DMS153 (cell line): Measurements from ENCODE around the gene IMMT.
"Not testable (repeated sequence)": the region's sequence is repeated elsewhere in the genome, so short reads cannot be mapped to it uniquely, and the experiment has no call there.

Source experiments
- DNase-seq: peaks from one replicate; lab custom pipeline; 2025; lab: John Stamatoyannopoulos, UW

IMMT gene

DNA sequence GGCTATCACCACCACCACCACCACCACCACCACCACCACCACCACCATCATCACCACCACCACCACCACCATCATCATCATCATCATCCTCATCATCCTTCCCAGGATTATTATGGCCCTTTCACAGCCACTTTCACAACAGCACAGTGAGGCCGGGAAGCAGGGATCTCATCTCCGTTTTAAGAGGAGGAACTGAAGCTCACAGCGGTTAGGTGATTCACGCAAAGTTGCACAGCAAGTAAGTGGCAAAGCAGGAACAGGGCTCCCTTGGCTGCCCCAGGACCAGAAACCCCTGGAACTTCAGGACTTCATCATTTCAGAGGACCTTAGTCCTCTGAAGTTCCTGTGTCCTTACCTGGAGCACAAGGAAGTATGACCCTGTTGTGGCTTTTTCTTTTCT lies 30.8 kb upstream of the IMMT start:
- DNase-seq, result no peak

DNA sequence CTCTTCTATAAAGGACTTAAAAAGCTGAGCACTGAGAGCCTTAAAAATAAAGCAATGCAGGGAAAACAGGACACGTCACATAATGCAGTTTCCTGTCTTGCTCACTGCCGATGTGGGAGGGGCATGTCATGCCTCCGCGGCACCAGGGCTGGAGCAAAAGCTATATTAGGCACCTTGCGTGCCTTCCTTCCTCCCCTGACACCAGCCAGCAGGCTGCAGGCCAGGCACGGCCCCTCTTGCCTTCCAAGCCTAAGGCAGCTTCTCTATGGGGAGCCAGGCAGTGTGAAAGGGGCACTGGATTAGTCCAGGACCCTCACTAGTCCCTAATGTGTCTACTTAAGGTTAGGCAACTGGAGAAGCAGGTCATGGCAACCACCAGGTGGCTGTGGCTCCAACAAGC lies 30.3 kb upstream of the IMMT start:
- DNase-seq, result no peak

DNA sequence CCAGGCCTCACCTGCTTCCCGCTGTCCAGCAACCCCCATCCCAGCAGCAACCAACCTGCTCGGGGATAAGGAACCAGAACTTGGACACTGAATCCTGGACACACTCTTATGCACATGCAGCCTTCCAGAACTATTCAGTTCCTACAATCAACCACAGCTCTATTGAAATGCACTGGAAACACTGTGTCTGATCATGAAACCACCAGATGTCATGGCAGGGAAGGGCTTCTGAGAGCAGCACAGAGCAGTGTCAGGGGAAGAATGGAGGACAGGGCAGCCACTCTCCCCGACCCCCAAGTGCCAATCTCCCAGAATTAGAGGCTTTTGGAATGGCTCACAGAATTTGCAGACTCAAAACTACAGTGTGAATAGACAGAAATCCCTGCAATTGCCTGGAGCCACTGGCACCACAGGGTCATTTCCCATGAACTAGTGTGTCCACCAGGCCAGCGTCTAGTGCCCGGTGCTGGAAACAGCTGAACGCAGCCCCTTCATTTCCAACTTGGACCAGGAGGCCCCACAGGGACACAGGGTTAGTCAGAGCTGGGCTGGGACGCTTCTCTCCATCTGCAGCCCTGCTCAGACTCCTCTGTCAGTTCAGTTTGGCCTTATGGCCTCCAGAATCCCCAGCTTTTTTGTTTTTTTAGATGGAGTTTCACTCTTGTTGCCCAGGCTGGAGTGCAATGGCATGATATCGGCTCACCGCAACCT lies 29.5 kb upstream of the IMMT start:
- no peak for DNase-seq

DNA sequence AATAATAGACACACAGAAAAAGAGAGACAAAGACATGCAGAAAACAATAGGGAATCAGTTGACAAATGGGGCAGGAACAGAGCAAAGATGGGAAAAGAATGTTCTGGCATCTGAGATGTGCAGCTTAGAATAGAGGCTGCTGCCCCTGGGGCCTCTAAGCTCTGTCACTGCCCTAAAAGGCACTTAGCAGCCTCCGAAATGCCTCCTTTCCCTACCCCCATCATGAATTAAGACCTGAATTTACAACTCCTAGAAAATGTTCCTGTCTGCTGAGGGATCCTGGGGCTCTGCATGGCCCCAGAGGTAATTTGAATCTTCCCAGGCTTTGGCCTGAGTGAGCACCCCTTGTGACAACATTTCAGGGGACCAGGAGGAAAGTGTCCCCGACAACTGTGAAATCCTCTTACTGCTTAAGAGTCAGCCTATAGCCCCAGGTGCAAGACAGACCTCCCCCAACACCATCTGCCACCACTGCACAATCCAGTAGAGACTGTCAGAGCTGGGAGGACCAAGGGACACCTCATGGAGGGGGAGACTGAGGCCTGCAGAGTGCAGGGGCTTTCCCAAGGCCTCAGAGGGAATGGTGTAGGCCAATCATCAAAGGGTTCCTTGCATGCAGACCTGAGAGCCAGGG lies 28.8 kb upstream of the IMMT start:
- DNase-seq, result no peak

DNA sequence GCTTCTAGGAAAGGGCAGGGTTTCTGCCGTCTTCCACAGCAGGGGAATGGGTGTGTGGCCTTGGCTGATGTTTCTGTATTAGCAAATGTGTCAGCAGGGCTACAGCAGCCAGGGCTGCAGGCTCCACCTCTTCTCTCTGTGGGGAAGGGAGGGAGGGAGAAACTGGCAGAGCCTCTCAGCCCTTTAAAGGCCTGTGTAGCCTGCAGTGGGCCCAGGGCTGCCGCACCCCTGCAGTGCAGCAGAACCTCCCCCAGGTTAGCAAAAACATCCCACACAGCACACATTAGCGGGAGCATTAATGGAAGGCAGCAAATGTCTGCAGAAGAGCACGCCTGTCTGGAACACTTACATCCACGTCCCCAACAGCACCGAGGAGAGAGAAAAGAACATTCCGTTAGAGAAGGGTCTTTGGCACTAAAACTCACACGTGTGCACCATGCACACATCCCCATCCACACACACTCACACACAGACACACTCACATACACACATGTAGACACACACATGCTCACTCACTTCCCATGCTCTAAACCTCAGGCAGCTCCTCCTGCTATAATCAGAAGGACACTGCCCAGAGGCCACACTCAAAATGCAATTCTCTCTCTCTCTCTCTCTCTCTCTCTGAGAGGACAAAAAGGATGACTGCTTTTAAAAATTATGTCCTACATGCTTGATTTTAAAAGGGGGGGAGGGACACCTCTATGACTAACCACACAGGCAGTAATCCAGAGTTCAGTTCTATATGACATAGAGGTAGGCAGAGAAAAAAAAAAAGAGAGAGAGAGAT lies 28.1 kb upstream of the IMMT start:
- no peak for DNase-seq

DNA sequence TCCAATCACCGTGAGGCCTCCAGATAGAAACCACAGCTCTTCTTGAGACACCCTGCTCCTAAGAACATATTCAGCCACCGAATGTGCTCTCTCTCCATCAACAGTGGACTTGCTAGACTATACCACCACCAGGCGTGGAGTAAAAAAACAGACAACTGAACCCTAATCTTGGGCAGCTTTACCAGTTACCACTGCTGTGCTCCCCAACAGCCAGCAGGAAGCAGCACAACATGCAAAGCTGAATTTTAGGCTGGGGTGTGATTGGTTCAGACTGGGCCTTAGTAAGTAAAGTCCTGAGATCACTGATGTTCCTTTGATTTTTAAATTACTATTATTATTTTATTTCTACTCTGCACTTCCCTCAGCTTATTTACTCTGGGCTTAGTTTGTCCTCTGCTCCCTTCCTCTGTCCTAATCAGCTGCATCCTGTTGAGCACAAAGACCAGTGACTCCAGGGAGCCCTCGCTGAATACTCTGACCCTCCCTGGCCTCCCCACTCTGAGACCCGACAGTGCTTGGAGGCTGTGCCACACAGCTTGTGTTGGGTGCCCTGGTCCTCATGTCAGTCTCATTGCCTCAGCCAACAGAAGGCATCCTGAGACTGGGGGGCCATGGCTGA lies 25.9 kb upstream of the IMMT start:
- no peak for DNase-seq

DNA sequence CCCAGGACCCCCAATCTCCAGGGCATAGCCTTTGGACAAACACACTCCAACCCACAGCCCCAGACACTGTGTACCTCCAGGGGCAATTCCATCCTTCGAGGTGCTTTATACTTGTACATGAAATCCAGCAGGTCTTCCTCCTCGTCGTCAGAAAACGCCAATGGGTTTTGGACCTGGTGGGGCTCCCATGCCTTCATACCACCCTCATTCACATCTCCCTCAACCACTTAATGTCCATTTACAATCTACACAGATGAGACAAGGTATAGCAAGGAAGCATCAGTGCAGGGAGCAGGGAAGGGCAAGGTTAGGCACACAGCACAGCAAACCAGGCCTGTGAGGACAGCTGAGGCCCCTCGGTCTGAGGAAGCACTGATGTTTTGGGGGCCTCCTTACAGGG lies 24.6 kb upstream of the IMMT start:
- DNase-seq, result no peak

DNA sequence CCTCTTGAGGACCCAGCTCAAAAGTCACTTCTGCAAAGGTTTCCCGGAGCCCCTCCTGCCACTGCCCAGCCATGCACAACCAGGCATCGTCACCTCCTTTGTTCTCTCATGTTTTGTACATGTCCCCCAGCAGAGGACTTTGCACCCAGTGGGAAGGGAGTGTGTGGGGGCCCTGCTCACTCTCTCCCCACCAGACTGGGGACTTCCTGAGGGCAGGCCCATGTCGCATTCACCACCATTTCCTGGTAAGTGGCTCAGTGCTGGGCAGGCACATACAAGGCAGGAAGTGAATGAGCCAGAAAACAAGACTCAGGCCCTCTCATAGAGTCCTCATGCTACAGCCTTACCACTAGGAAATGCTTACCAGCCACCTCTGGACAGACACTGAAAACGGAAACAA lies 22.9 kb upstream of the IMMT start:
- DNase-seq, result no peak

DNA sequence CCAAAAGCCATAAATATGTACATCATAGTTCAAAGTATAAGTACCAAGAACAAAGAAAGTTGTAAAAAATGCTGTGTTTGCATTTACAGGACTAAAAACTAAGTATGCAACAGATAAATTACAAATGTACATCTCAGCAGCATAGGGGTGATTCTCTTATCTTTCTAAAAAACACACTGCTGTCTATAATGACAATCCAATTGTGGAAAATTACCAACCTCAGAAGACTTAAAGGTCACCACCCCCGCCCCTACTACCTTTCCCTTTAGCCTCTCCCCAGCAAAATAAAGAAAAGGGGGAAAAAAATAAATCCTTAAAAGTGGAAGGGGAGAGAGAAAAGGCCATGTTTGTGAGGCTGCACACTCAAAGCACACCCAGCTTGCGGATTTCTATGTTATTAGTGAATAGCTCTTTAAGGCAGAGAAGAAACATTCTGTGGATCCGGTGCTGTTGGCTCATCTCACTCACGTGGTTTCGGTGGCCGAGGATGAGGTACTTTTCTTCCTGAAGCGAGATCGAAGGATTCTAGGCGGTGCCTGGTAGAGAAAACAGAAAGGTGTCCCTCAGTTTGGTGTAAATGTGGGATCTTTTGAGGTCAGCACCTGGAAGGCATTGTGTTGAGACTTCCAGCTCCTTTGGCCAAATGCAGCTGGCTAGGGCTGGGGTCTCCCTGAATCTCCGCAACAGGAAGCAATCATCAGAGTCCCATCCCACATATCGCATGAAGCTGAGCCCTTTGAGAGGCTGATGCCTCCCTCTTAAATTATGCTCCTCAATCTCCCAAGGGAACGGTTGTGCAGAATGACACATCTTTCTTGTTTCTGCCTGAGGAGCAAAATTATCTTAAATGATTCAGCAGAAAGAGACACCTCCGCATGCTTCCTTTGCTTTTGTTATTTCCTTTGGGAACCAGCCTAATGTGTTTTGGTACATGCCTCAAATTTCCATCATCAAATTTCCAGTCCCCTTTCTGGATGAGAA lies 21.6 kb upstream of the IMMT start:
- DNase-seq, result no peak

DNA sequence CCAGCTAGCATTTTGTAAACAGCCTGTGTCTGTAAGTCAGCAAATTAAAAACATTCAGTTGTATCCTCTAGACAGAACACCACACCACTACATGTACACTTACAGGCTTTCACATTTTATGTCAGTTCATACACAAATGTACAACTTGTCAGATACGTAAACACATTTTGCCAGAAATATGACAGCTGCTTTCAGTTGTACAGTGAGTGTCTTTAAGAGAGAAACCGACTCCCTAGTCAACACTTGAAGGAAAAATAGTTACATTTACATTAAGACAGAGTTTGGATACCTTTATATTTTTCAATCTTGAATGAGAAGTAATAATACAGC lies 19.2 kb upstream of the IMMT start:
- no peak for DNase-seq

DNA sequence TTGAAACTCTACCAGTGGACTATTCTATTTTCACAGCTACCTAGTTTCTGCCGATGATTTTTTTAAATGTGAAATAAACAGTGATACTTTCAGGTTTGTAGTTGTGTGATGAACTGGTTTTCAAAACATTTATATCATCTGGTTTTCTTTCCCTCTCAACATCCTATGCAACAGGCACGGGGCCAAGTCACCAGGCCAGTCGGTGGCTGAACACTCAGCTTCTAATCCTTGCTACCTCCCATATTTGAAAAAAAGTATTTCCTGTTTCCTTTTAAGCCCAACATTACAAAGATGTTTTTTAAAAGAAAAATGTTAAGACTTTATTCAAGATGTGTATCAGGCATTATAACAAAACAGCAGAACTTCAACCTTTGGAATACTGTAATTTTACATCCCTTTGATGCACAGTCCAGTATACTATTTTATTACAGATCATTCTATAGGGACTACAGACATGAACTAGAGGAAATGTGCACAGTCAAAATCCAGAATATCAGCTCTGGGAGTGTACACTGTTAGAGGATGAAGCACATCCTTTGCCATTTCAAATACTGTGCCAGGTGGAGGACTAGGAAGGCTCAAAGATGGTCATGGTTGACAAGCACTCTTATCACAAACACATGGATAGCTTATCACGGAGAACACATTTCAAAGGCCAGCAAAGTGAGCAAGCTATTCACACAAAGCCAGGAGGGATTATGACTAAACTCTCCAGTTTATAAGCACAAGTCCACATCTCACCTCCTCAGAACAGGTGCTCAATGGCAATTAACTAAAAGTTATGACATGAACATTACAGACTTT lies 18.6 kb upstream of the IMMT start:
- DNase-seq, result no peak

DNA sequence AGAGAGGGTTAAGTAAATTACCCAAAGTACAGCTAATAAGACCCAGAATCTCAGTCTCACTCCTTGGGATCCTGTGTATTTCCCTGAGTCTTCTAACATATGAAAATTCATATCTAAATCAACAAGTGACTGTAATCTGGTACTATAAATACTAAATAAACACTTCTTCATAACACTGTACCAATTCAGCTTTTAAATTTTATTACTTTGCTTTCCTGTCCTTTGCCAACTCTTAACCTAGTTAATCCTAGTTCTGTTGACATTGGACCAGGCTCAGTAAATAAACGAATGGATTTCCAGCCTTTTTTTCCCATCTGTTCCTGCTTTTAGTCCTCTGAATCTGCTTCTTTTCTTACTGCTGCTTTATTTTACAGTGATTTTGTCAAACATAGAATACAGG lies 17.8 kb upstream of the IMMT start:
- no peak for DNase-seq

DNA sequence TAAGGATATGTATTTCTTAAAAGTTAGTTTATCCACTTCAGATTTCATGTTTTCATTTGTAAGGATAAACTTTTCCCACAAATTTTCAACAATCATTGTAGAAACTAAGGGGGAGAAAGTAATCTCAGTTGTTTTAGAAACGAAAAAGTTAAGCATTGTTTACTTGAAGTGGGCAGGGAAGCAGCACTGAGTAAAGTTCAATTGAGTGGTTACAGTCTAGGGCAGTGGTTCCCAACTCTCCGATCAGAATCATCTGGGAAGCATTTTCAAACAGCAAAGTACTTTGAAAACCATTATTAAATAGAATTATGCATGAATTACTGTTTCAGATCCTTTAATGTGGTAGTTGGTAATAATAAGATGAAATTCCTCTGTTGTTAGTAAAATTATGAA lies 16.5 kb upstream of the IMMT start:
- DNase-seq, result no peak

DNA sequence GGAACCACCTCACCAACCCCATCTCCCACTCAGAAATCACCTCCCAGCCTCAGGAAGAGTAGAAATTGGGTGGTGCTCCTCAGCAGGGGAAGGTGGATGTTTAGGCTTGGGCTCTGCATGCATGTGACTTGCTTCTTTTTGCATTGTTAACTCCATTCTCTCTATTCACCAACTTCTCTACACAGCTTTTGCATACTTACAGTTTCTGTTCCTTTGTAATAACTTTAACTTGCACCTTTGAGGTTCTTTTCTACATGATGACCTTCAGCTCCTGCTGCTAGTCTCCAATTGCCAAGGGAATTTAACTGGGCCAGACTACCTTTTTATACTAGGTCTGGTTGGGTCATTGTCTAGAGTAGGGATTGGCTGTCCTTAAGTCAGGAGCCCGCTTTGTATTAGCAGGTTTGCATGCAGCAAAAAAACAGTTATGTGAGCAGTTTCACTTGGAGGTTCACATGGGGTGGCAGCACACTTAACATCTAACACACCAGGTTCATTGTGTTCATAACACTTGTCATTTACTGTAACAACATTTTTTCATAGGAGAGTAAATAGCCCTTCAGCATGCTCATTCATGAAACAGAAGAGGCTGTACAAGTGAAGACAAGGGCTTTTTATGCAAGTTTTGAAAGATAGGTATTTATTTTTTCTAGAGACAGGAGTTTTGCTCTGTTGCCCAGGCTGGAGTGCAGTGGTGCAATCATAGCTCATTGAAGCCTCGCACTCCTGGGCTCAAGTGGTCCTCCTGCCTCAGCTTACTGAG lies 16.0 kb upstream of the IMMT start:
- no peak for DNase-seq

DNA sequence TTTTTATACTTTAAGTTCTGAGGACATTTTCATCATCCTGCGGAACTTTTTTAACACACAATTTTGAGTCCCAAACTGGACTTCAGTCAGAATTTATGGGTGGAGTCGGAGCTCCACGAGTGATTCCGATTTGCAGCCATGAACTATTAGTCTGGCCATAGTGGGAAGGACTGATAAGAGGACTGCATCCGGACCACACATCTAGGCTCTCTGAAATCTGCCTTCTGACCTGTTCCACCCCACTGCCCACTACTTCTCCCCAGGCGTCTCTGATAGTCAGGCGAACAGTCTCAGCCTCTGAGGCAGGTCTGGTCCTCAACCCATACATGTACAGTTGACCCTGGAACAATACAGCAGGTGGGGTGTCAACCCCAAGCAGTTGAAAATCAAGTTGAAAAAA lies 9.2 kb upstream of the IMMT start:
- no peak for DNase-seq

DNA sequence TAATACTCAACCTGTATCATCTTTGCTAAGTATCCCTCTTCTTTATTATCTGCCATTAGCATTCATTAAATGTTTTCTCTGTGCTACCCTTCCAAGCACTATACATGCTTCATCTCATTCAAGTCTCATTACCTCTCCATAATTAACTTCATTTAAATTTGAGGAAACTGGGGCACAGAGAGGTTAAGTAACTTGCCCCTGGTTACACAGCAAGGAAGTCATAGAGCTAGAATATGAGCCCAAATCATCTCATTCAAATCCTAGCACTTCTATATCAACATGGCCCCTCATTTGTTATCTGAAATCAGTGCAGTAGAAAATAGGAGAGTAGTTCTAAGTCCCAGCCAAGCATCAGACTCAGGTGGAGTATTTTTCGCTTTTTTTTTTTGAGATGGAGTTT lies 8.4 kb upstream of the IMMT start:
- DNase-seq, result no peak

DNA sequence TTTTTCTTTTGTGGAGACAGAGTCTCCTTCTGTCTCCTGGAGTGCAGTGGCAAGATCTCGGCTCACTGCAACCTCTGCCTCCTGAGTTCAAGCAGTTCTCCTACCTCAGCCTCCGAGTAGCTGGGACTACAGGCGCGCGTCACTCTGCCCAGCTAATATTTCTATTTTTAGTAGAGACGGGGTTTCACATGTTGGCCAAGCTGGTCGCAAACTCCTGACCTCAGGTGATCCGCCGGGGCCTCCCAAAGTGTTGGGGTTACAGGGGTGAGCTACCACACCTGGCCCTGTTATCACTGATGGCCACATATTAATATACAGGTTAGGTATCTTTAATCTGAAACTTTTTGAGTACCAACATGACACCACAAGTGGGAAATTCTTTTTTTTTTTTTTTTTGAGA lies 7.4 kb upstream of the IMMT start:
- no peak for DNase-seq

DNA sequence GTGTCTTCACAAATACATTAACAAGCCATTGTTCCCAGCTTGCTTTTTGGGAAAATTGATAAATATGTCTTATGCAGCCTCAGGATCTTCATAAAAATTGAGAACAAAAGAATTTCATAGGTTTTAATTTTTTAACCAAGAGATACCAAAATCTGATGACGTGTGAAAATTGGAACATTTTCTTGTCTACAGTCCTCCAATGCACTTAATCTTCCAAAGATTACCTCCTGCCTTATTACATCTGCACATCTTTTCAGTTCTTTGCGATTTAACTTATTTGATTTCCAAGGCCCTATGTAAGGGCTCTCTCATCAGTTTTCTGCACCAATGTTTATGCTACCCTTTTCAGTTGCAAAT lies 7.1 kb upstream of the IMMT start:
- DNase-seq, result no peak

DNA sequence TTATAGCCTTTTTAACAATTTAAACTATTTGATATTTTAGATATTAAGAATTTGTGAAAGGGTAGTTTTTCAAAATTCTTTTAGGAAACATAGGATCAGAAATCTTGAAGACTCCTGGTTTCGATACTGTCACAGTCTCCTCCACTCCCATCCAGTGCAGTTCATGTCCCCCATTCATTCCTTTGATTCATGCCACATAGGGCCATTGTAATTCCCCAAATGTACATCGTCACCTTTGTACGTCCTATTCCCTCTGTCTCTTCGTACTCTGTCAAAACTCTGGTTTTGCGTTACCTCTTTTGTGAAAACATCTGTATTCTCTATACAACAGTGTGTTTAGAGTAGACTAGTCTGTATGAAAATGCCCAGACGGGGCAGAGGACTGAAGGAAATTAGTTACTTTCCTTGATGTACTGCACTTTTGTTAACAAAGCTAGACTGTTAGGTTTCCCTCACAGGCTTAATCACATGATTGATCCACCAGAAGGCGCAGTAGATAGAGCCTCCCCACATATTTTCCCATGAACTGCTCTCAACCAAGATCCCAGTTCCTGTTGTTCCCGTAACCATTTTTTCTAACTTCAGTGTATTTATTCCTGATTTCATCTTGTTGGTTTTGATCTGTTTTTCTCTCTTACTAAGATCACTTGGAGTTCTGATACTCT lies 6.5 kb upstream of the IMMT start:
- DNase-seq, result no peak

DNA sequence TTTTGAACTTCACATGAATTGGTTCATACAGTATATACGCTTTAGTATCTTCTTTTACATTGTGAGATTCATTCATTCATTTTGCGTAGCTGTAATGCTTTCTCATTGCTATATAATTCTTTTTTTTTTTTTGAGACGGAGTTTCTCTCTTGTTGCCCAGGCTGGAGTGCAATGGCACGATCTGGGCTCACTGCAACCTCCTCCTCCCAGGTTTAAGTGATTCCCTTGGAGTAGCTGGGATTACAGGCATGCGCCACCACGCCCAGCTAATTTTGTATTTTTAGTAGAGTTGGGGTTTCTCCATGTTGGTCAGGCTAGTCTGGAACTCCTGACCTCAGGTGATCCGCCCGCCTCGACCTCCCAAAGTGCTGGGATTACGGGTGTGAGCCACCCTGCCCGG lies 5.3 kb upstream of the IMMT start:
- DNase-seq, result not testable (repeated sequence)
